ENCODE data around the gene IGSF21.
"Not testable (repeated sequence)": the region's sequence is repeated elsewhere in the genome, so short reads cannot be mapped to it uniquely, and the experiment has no call there.

Gene IGSF21

GRCh38 chr1:18165640-18166039 lies 58.0 kb downstream of the IGSF21 start:
- H3K14ac ChIP-seq (ENCODE audit: low read length); H2BK12ac ChIP-seq (ENCODE audit: low read length); H4K8ac ChIP-seq (ENCODE audit: low read depth, low read length); H2BK120ac ChIP-seq (ENCODE audit: insufficient read depth, low read length, poor library complexity); H3K27ac ChIP-seq (ENCODE audit: low read depth, low read length); H3K36me3 ChIP-seq (ENCODE audit: control insufficient read depth in 1 of 2, insufficient read depth in 2 of 2, low read length in 2 of 2); H3K4ac ChIP-seq (ENCODE audit: low read depth, low read length); H3K79me1 ChIP-seq (ENCODE audit: low read length); H3K27me3 ChIP-seq (ENCODE audit: insufficient read depth, low read length); H3K79me2 ChIP-seq (ENCODE audit: control insufficient read depth, insufficient read depth, low read length, poor library complexity); H3K18ac ChIP-seq (ENCODE audit: low read length); H3K4me3 ChIP-seq (ENCODE audit: low read depth, low read length); H3K4me2 ChIP-seq (ENCODE audit: low read length); H2AK5ac ChIP-seq (ENCODE audit: low read length); H3K4me1 ChIP-seq (ENCODE audit: control insufficient read depth in 1 of 2, insufficient read depth in 2 of 2, low read length in 2 of 2); H3K9ac ChIP-seq (ENCODE audit: low read length); H4K91ac ChIP-seq (ENCODE audit: low read depth, low read length); H2BK5ac ChIP-seq (ENCODE audit: low read depth, low read length, poor library complexity); H3K23ac ChIP-seq (ENCODE audit: low read length); H2AFZ ChIP-seq (ENCODE audit: insufficient read depth, low read length, poor library complexity); H3K9me3 ChIP-seq (ENCODE audit: insufficient read depth, low read depth, low read length); H4K12ac ChIP-seq (ENCODE audit: low read depth, low read length); DNase-seq: not testable (repeated sequence)
- WGBS (ENCODE audit: extremely low coverage, insufficient coverage, insufficient read length) = no CpG with 5 or more reads among the region's 2 CpGs

DNA sequence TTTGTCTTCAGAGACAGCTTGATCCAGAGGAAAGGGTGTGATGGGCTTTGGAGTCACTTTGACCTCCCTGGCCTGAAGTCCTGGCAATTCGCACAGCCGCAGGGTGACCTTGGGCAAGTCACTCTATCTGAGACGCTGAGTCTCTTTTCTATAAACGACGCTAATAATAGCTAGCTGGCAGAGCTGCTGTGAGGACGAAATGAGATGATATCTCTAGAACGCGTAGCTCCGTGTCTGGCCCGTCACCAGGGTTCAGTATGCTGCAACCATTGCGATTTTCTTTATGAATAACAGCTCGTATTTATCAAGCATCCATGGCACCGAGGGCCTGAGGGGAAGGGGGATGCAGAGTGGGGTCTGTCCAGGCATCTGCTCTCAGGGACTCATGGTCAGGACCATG lies 58.7 kb downstream of the IGSF21 start:
- no peak overlapping the region for H2AK5ac ChIP-seq (ENCODE audit: low read length)
- H2BK12ac ChIP-seq (ENCODE audit: low read length) = no peak overlapping the region
- no peaks in the 10 kb centered on the region for H3K27me3 ChIP-seq (ENCODE audit: insufficient read depth, low read length)
- no CpG with 5 or more reads among the region's 13 CpGs for WGBS (ENCODE audit: extremely low coverage, insufficient coverage, insufficient read length)
- no peak overlapping the region for H2AFZ ChIP-seq (ENCODE audit: insufficient read depth, low read length, poor library complexity)
- H3K79me1 ChIP-seq (ENCODE audit: low read length) = no peaks in the 10 kb centered on the region
- H3K9me3 ChIP-seq (ENCODE audit: insufficient read depth, low read depth, low read length) = no peaks in the 10 kb centered on the region
- H3K18ac ChIP-seq (ENCODE audit: low read length) = no peak overlapping the region
- no peak overlapping the region for H3K14ac ChIP-seq (ENCODE audit: low read length)
- no peaks in the 10 kb centered on the region for H3K79me2 ChIP-seq (ENCODE audit: control insufficient read depth, insufficient read depth, low read length, poor library complexity)
- no peak overlapping the region for H4K91ac ChIP-seq (ENCODE audit: low read depth, low read length)
- no peak overlapping the region for H2BK5ac ChIP-seq (ENCODE audit: low read depth, low read length, poor library complexity)
- no peaks in the 10 kb centered on the region for H3K36me3 ChIP-seq (ENCODE audit: control insufficient read depth in 1 of 2, insufficient read depth in 2 of 2, low read length in 2 of 2)
- no peak overlapping the region for H4K12ac ChIP-seq (ENCODE audit: low read depth, low read length)
- no peak overlapping the region for H3K9ac ChIP-seq (ENCODE audit: low read length)
- H3K4me2 ChIP-seq (ENCODE audit: low read length) = no peak overlapping the region
- H3K4ac ChIP-seq (ENCODE audit: low read depth, low read length) = no peak overlapping the region
- no peak overlapping the region for H2BK120ac ChIP-seq (ENCODE audit: insufficient read depth, low read length, poor library complexity)
- H4K8ac ChIP-seq (ENCODE audit: low read depth, low read length) = no peak overlapping the region
- no peak overlapping the region for H3K4me3 ChIP-seq (ENCODE audit: low read depth, low read length)
- H3K27ac ChIP-seq (ENCODE audit: low read depth, low read length) = no peak overlapping the region
- no peaks in the 10 kb centered on the region for H3K4me1 ChIP-seq (ENCODE audit: control insufficient read depth in 1 of 2, insufficient read depth in 2 of 2, low read length in 2 of 2)
- no peak for DNase-seq
- H3K23ac ChIP-seq (ENCODE audit: low read length) = no peak overlapping the region

GRCh38 chr1:18166929-18167328 lies 59.3 kb downstream of the IGSF21 start:
- no CpG with 5 or more reads among the region's 8 CpGs for WGBS (ENCODE audit: extremely low coverage, insufficient coverage, insufficient read length)
- Histone ChIP-seq H3K4me1 (ENCODE audit: control insufficient read depth in 1 of 2, insufficient read depth in 2 of 2, low read length in 2 of 2) (no peaks in the 10 kb centered on the region), H3K4me2 (ENCODE audit: low read length) (no peak overlapping the region), H3K36me3 (ENCODE audit: control insufficient read depth in 1 of 2, insufficient read depth in 2 of 2, low read length in 2 of 2) (no peaks in the 10 kb centered on the region), H3K4ac (ENCODE audit: low read depth, low read length) (no peak overlapping the region), H3K79me2 (ENCODE audit: control insufficient read depth, insufficient read depth, low read length, poor library complexity) (no peaks in the 10 kb centered on the region), H4K91ac (ENCODE audit: low read depth, low read length) (no peak overlapping the region), H3K9me3 (ENCODE audit: insufficient read depth, low read depth, low read length) (no peaks in the 10 kb centered on the region), H4K8ac (ENCODE audit: low read depth, low read length) (no peak overlapping the region), H2AFZ (ENCODE audit: insufficient read depth, low read length, poor library complexity) (no peak overlapping the region), H3K27ac (ENCODE audit: low read depth, low read length) (no peak overlapping the region), H3K79me1 (ENCODE audit: low read length) (no peaks in the 10 kb centered on the region), H3K27me3 (ENCODE audit: insufficient read depth, low read length) (no peaks in the 10 kb centered on the region), H2AK5ac (ENCODE audit: low read length) (no peak overlapping the region), H2BK120ac (ENCODE audit: insufficient read depth, low read length, poor library complexity) (no peak overlapping the region), H2BK5ac (ENCODE audit: low read depth, low read length, poor library complexity) (no peak overlapping the region), H3K9ac (ENCODE audit: low read length) (no peak overlapping the region), H3K4me3 (ENCODE audit: low read depth, low read length) (no peak overlapping the region), H2BK12ac (ENCODE audit: low read length) (no peak overlapping the region), H3K23ac (ENCODE audit: low read length) (no peak overlapping the region), H3K14ac (ENCODE audit: low read length) (no peak overlapping the region), H3K18ac (ENCODE audit: low read length) (no peak overlapping the region), H4K12ac (ENCODE audit: low read depth, low read length) (no peak overlapping the region)
- DNase-seq = no peak

DNA sequence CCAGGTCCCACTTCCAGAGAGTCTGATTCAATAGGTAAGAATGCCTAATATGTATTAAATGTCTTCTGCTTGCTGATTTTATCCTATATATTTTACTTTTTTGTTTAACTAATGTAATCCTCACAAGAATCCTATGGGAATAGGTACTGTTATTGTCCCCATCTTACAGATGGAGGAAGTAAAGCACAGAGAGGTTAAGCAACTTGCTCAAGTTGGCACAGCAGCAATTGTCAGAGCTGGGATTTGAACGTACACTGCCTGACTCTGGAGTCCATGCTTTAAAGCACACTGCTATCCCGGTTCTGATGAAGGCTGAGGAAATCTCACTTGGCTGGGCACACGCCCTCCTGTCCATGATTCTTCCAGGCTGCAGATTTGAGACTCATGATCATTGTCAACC lies 62.8 kb downstream of the IGSF21 start:
- no peaks in the 10 kb centered on the region for H3K4me1 ChIP-seq (ENCODE audit: control insufficient read depth in 1 of 2, insufficient read depth in 2 of 2, low read length in 2 of 2)
- H3K79me1 ChIP-seq (ENCODE audit: low read length) = no peaks in the 10 kb centered on the region
- no peak overlapping the region for H2AFZ ChIP-seq (ENCODE audit: insufficient read depth, low read length, poor library complexity)
- no peak overlapping the region for H4K8ac ChIP-seq (ENCODE audit: low read depth, low read length)
- no peaks in the 10 kb centered on the region for H3K27me3 ChIP-seq (ENCODE audit: insufficient read depth, low read length)
- no peak overlapping the region for H3K4ac ChIP-seq (ENCODE audit: low read depth, low read length)
- no peak overlapping the region for H2AK5ac ChIP-seq (ENCODE audit: low read length)
- no peak overlapping the region for H2BK120ac ChIP-seq (ENCODE audit: insufficient read depth, low read length, poor library complexity)
- H3K18ac ChIP-seq (ENCODE audit: low read length) = no peak overlapping the region
- H3K9ac ChIP-seq (ENCODE audit: low read length) = no peak overlapping the region
- no peak overlapping the region for H4K91ac ChIP-seq (ENCODE audit: low read depth, low read length)
- no peak overlapping the region for H3K23ac ChIP-seq (ENCODE audit: low read length)
- H3K14ac ChIP-seq (ENCODE audit: low read length) = no peak overlapping the region
- no peak overlapping the region for H2BK12ac ChIP-seq (ENCODE audit: low read length)
- no peak overlapping the region for H4K12ac ChIP-seq (ENCODE audit: low read depth, low read length)
- H3K4me2 ChIP-seq (ENCODE audit: low read length) = no peak overlapping the region
- WGBS (ENCODE audit: extremely low coverage, insufficient coverage, insufficient read length) = no CpG with 5 or more reads among the region's 3 CpGs
- H3K4me3 ChIP-seq (ENCODE audit: low read depth, low read length) = no peak overlapping the region
- H3K79me2 ChIP-seq (ENCODE audit: control insufficient read depth, insufficient read depth, low read length, poor library complexity) = no peaks in the 10 kb centered on the region
- no peaks in the 10 kb centered on the region for H3K36me3 ChIP-seq (ENCODE audit: control insufficient read depth in 1 of 2, insufficient read depth in 2 of 2, low read length in 2 of 2)
- no peaks in the 10 kb centered on the region for H3K9me3 ChIP-seq (ENCODE audit: insufficient read depth, low read depth, low read length)
- H3K27ac ChIP-seq (ENCODE audit: low read depth, low read length) = no peak overlapping the region
- DNase-seq = no peak
- no peak overlapping the region for H2BK5ac ChIP-seq (ENCODE audit: low read depth, low read length, poor library complexity)

Measured in trophoblast cell (in vitro differentiated cells and primary cell).